Embryonic facial prominence (tissue), 1 donor: ENCODE data around the gene TMEM163.
"Not testable (repeated sequence)": the region's sequence is repeated elsewhere in the genome, so short reads cannot be mapped to it uniquely, and the experiment has no call there.

Source experiments
- DNase-seq: peaks from one replicate; pipeline ENCODE4 v3.0.0-alpha.2; 2016; ENCODE audit errors: extremely low spot score

The TMEM163 gene

GRCh38 chr2:134718817-134719814 lies at the start of gene TMEM163:
TMEM163 (minus strand) TSS chr2:134719000.
- DNase-seq, result no peak

DNA sequence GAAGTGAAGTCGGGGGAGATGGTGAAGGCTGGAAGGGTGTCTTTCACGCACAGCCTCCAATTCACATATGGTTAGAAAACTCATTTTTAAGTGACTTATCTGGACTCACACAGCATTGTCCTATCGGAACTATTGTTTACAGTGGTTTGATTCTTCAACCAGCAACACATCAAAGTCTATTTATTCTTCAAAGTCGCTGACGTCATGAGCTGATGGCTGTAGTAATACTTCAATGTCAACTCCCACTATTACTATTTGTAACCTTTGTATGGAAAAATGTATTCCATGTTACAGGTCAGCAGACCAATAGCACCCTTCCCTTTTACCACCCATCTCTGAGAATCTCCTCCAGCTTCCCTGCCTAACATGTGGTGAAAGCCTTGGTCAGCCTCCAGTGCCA lies 47.8 kb upstream of the TMEM163 start:
- no peak for DNase-seq

DNA sequence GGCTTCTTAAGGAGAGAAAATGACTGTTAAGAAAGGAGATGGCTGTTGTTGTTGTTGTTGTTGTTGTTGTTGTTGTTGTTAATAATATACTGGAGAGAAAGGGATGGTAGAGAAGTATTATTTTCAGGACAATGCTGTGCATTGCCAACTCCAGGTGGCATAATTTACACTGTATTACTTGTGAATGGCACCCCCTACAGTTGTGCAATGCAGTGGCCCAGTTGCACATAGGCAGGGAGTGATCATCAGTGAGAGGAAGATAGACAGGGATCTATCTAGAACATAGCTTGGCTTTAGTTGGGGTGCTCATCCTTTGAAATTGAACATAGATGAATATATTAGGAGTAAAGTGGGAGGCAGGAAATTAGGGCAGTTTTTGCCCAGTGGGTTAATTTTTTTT lies 47.2 kb upstream of the TMEM163 start:
- no peak for DNase-seq

DNA sequence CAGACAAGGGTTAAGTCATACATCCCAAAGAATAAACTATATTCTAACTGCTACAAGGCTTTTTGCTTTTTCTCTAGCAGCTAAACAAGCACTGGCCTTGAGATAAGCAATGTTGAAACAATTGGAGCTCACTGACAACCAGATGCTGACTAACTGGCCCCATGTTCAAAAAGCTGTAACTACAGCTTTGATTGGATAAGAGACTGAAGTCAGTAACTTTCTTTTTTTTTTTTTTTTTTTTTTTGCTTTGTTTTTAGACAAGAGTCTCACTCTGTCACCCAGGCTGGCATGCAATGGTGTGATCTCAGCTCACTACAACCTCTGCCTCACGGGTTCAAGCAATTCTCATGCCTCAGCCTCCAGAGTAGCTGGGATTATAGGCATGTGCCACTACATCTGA lies 45.4 kb upstream of the TMEM163 start:
- DNase-seq, result no peak

DNA sequence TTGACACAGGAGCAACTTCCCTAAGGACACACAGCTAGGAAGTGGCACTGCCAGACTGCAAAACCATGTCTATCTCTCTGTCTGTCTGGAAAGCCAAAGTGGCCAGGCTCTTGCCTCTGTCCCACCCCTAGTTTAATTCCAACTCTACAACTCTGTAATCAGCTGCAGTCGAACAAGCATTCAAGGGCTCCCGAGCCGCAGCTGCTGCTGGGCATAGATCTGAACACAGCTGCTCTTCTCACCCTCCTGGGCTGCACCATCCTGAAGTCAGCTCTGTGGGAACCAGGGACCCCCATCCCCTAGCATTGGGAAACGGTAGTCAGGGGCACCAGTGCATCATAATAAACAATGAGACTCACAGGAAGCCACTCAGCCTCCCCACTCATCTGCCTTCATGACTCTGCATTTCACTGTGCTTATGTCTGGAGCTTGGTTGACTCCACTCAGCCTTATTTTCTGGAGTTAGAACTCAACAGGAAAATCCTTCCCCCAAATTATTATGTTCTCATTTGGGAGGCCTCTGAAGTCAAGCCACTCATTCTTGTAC lies 44.4 kb upstream of the TMEM163 start:
- no peak for DNase-seq

DNA sequence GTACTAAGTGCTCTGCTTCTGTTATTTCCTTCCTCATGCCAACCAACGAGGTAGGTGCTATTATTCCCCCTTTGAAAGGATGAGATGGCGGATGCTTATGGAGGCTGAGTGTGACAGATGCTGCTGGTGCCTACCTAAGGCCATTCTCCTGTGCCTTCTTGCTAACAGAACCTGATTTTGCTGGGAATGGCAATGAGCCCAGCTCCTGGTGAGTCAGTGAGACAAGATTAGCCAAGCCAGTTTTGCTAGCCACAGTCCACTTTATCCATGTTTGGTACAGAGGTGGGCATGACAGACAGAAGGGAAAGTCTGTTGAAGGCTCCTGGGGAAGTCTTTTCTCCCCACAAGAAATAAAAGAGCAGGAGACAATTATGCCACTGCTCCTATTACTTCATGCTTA lies 43.7 kb upstream of the TMEM163 start:
- no peak for DNase-seq

DNA sequence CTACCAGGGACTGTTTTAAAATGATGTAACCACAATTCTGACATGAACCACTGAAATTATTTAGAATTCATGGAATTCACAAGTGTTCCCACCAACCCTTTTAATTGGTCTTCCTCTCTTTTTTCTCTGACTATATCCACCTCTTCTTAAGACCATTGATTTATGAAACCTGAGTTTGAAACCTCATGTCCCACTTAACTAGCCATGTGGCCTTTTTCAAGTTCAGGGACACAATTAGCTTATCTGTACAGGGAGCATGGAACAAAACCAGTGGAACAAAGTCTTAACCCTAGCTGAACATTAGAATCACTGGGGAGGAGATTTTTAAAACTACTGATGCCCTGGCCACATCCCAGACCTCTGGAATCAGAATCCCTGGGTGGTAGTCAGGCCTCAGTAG lies 41.6 kb upstream of the TMEM163 start:
- no peak for DNase-seq

- no peak for DNase-seq
These were observed 39.8 kb upstream of the TMEM163 start for GRCh38 chr2:134758633-134759032.

GRCh38 chr2:134751981-134752380 lies 33.2 kb upstream of the TMEM163 start:
- DNase-seq, result not testable (repeated sequence)

DNA sequence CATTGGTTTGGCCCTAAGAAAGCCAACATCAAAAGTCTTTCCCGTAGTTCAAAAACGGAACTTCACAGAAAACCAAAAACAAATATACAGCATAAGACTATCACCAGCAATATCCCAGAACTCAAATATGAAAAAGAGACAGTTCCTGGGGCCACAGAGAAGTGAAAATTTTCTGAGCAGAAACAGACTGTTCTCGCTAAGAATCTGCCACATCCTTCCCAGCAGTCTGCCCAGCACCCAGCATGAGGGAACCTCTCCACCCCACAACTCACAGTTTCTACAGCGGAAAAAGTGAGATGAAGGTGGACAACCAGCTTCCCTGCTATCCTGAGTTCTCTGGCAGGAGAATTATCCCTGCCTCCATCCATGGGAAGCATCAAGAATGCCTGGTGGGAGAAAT lies 26.7 kb upstream of the TMEM163 start:
- DNase-seq, result no peak

- DNase-seq, result no peak
These were observed 26.2 kb upstream of the TMEM163 start for GRCh38 chr2:134745023-134745422.

DNA sequence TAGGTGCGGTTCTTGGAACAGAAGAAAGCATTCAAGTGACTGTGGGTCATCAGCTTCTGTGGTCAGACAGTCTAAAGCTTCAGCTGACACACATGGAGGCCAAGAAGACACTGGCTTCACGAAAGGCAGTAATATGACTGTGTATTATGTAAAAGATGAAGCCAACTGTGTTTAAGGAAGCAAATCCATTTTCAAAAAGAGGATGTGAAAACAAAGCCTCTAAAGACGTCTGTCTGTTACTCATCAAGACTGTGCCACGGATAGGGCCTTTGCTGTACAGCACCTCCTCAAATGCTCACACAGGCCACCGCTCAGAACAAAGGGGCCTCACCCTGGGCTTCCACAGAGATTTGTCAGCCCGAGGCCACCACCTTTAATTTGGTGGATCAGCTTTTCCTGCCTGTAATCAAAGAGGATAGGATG lies 21.1 kb upstream of the TMEM163 start:
- DNase-seq, result no peak

- DNase-seq, result no peak
These were observed 20.6 kb upstream of the TMEM163 start for GRCh38 chr2:134739236-134739878.

DNA sequence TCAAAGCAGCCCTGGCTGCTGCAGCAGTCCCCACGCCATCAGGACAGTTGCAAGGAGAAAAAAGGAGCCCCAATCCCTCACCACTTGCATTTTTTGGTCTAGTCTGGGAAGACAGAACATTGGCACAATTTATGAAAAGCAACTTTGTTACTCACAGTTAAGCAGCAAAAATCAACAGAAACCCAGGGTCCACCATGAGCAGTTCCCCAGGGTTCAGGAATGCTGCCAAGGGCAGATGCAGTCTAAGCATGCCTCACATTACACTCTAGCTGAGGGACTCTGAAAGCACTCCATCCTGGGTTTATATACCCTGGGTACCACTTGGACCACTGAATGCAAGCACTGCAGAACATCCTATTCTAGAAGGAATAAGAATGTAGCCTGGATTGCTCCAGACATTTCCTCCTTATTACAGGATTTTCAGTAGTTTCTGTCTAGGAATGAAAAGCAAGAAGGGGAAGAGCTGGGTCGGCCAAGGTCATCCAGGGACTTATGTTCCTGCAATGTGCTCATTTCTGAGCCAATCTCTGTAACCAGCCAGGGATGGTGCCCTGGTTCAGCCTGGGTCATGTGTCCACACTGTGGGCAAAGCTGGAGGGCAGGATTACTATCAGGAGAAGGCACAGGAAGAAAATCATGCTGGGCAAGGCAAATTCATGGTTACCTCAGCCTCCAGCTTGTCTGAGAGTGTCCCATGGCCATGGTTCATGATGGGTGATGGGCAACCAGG lies 19.5 kb upstream of the TMEM163 start:
- DNase-seq, result no peak

DNA sequence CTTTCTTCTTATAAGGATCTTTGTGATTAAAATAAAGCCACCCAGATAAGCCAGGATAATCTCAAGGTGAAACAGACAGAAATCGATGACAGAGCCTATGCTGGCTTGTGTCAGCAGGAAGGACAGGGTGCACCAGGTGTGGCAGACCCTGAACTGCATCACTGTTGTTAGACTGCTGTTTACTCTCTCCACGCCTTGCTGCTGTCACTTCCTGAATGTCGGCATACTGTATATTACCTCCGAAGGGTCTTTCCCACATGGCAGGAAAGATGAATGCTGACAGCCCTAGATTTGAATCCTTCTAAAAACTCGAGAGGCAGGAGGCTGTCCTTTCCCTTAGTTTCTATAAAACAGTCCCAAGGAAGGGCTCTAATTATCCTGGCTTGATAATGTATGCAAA lies 18.9 kb upstream of the TMEM163 start:
- no peak for DNase-seq

GRCh38 chr2:134736167-134736880 lies 17.5 kb upstream of the TMEM163 start:
- DNase-seq, result no peak

GRCh38 chr2:134728163-134728562 lies 9.4 kb upstream of the TMEM163 start:
- no peak for DNase-seq

- no peak for DNase-seq
These were observed 8.6 kb upstream of the TMEM163 start for GRCh38 chr2:134727385-134727784.

GRCh38 chr2:134726645-134727044 lies 7.8 kb upstream of the TMEM163 start:
- DNase-seq, result no peak

DNA sequence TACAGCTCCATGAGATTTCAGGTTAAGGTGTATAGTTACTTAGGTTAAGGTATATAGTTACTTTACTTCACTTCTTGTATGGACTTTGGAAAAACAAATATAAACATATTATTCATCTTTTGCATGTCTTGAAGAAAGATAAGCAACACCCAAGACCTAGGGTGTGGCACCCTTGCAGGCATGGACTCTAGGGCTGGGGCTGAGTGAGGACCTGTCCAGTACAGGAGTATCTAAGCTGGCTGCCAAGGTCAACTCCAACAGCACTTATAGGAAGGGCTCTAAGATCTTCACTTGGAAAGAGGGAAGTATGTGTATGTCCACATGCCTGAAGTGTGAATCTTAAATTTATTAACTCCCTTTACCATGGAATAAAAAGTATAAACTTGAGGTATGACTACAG lies 7.1 kb upstream of the TMEM163 start:
- DNase-seq, result no peak

DNA sequence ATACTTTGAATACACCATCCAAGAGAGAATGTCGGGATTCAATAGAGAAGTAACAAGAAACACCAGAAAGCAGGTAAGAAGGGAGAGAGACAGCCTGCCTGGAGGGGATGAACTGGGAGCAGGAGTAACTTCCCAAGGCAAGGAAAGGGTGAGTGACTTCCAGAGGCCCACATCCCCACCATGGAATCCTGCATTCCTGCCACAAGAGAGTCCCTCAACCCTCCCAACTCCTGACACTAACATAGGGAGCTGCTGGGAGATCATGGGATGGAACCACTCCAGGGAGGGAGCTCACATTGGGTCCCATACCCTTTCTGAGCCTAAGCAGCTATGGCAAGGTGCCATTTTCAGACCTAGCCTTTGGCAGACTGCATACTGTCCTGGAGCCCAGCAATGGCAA lies 5.5 kb upstream of the TMEM163 start:
- no peak for DNase-seq
